ENCODE data around the gene FTSJ3.

The FTSJ3 gene

DNA sequence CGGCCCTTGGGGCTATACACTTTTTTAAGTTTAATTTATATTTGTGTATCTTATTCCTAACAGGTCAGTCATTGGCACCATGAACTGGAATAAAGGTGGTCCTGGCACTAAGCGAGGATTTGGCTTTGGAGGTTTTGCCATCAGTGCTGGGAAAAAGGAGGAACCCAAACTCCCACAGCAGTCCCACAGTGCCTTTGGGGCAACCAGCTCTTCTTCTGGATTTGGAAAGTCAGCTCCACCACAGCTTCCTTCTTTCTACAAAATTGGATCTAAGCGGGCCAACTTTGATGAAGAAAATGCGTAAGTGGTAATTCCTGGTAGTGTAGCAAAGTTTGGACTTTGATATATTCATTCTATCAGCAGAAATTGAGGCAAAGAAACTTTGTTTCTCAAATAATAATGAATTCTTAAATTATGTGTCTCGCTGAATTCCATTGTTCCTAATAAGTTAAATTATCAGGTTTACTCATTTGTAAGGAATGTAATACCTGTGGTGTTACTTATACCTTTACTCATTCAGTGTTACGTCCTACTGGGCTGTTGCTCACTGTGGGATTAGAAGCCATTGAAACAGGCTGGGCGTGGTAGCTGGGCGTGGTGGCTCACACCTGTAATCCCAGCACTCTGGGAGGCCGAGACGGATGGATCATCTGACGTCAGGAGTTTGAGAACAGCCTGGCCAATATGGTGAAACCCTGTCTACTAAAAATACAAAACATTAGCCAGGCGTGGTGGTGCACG lies 40.3 kb downstream of the FTSJ3 start:
- no peak for DNase-seq (ENCODE audit: low spot score)

DNA sequence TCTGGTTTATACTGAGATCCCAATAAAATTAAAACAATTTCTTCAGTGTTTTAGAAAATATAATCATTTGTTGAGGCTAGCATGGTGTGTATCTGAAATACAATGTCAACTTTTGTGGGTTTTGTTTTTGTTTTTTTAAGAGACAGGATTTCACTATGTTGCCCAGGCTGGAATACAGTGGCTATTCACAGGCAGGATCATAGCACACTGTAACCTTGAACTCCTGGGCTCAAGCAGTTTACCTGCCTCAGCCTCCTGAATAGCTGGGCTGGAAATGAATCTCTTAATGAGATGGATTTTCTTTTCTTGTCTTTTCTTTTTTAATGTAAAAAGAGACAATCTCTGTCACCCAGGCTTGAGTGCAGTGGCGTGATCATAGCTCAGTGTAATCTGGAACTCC lies 41.3 kb downstream of the FTSJ3 start:
- DNase-seq (ENCODE audit: low spot score): no peak

DNA sequence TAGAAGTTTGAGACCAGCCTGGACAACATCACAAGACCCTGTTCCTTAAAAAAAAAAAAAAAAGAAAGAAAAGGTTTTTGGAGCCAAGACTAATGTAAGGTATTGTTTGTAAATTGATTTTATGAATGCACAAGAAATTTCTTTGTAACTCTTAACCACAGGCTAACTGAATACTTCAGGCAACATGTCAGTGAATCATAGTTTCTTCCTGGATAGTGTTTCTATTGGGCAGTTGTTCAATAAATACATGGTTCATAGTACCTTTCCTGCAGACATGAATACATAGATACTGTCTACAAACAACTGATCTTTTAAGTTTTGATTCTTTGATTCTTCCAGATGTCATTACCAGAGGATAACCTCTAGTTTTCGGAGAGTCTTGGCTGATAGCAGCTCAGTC lies 41.9 kb downstream of the FTSJ3 start:
- no peak for DNase-seq (ENCODE audit: low spot score)

DNA sequence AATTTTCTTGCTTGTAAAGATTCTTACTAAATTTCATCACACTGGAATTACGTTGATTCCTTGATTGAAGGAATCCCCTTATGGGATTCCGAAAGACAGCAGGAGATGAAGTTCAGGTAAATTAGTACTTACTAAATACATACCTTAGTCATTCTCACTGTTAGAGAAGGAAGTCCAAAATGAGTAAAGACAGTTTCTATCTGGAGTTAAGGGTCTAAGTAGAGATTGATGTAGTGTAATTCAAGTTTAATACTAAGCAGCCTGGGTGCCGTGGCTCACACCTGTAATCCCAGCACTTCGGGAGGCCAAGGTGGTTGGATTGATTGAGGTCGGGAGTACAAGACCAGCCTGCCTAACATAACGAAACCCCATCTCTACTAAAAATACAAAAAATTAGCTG lies 43.9 kb downstream of the FTSJ3 start:
- DNase-seq (ENCODE audit: low spot score): no peak

DNA sequence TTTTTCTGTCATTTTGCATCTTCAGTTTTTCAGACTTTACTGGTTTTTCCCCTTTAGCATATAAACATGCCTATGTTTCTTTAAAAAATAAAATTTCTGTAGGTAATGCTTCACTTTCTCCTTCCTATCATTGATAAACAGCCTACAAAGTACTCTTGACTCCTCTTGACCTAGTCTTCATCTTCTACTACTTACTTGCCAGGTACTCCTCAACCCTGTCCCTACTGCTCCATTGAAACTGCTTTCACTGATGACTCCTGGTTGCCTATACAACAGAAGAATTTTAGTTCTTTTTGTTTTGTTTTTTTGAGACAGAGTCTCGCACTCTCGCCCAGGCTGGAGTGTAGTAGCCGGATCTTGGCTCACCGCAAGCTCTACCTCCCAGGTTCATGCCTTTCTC lies 46.5 kb downstream of the FTSJ3 start:
- DNase-seq (ENCODE audit: low spot score): no peak

DNA sequence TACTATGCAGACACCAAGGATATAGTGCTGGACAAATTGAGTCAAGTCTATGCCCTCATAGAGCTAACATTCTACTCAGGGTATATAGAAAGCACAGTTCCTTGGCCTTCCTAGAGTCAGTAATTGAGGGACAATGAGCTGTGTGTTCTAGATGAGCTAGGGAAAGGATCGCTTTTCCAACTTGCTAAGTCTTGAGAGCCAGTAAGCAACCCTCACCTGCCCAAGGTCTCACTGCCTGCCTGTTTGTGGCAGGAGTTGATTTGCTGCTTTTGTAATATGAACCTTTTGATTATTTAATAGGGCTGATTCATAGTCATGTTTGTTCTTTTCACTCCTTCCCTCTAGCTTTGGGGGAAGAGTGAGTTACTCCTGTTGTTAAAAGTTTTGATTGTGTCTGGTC lies 47.0 kb downstream of the FTSJ3 start:
- no peak for DNase-seq (ENCODE audit: low spot score)

DNA sequence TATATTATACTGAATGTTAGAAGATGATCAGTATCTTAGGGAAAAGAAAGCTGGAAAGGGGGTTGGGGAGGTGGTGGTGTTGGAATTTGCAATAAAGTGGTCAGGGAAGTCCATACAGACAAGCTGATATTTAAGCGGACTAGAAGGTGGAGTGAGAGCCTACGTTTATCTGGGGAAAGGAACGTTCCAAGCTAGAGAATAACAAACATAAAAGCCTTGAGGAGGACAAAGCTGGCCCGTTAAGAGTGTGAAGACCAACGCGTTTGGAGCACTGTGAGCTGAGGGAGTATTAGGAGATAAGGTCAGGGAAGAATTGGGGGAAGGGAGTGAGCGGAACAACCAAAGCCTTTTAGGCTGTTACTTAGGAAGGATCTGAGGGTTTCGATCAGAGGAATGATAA lies 52.0 kb downstream of the FTSJ3 start:
- DNase-seq (ENCODE audit: low spot score): no peak

DNA sequence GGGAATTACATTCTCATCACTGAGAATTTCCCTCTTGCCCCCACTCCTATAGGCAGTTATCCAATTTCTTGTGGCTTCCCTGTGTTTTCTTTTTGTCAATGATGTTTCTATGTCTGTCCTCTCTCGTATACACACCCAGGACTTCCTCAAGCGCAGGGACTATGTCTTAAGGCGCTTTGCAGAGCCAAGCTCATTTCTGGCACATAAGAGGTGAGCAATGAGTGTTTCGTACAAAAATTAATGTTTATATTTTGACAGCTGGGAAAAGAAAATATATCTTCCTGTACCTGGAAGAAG lies 52.5 kb downstream of the FTSJ3 start:
- DNase-seq (ENCODE audit: low spot score): peak; percentile 54

DNA sequence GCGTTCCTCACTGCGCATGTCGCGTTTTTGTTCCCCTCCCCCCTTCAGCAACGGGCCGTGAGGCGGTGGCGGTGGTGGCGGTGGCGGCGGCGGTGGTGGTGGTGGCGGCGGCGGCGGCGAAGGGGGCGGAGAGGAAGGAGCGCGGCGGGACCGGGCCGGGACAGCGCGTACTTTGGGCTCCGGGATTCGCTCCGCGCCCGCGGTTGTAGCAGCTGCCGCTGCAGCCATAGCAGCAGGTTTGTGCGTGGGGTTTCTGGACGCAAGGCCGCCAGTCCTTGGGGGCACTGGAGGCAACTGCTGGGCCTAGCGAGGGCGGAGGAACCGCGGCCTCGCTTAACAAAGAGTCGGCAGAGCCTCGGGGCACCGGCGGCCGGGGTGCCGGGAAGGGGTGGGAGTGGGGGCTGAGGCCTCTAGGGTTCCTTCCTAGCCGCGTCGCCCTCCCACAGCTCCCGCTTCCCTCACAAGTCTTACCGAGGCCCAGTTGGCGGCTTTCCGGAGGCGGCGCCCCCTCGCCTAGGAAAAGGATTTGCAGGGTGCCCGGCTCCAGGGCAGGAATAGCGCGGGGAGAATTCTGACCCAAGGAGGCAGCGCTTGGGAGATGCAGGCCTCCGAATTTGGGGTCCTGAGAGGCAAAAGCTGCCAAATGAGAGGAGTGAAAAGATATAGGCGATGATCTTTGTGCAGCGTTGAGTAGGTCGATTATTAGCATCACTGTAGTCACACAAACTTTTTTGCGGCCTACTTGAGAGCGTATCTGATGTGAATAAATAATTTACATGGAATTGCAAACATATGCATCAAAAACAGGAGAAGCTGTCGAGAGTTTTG lies 53.1 kb downstream of the FTSJ3 start, which contains the start of gene DDX42:
TSS of gene DDX42 (plus strand) at position 30 of the 828 bp plus-strand sequence. CDS start 12,880 bp downstream, outside the sequence.
- no peak for DNase-seq (ENCODE audit: low spot score)

DNA sequence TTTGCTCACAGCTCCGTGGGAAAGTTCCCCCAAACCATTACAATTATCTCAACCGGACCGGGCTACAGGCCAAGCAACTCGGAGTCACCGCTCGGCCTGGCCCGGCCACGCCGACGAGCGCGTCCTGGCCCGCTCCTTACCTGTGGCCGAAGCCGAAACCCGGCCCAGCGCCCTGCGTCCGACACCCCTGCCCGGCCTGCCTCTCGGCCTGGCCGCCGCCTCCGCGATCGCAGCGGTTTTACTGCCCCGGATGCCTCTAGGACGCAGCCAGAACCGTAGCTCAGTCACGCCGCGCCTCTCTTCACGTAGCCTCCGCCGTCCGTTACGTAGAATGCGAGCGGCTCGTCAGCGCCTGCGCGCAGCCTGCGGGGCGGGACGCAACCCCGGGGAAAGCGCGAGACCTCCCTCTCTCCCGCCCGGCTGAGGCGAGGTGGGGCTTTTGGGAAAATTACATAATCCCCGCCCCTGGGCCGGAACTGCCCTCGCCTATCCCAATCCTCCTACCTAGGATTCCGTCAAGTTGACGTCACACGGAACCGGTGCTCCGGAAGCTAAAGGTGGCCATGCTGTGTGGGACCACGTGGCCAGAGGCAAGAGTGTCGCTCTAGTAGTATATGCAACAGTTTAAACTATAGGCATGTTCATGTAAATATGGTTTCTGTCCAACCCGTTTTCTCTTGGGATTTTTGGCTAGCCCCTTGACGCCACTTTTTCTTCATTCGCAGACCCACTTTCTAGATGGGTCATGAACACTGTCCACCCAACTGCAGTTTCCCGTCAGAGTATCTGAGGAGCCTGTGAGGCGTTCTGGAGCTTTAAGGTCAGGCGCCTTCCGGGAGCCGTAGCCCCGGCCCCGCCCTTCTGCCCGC lies 54.0 kb downstream of the FTSJ3 start, which contains the start of gene CCDC47:
TSS of gene CCDC47 (minus strand) at position 326 of the 869 bp plus-strand sequence. CDS start 7,422 bp downstream, outside the sequence.
- DNase-seq (ENCODE audit: low spot score): peak; percentile 99

DNA sequence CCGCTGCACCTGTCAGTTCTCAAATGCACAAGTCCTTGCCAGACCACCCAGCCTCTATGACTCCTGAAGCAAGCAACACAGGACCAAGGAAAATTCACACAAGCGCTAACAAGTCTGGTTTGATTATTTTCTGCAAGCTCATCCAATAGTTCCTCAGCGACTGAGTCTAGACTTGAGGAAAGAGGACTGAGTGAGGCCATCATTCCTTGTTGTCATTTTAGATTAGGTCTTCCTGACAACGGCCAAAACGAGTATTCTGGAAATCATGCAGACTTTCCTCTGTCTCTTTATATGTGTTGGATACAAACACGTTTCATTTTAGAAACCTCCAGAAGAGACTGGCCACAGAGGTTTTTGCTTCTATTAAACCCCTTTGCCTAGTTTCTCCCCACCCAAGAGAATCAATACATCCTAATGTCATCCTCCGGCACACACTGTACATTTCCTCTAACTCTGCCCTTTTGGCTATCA lies 54.6 kb downstream of the FTSJ3 start:
- DNase-seq (ENCODE audit: low spot score): peak; percentile 51

All from NAMALWA (cell line).